Mesenchymal stem cell (in vitro differentiated cells and primary cell): Measurements from ENCODE around the gene GPHN.

Experiments
- DNase-seq: peaks from one replicate; pipeline ENCODE4 v3.0.0-alpha.2; 2013
- H2AFZ ChIP-seq: one replicate; pipeline ENCODE4 v1.6.1; 2013; ENCODE audit warnings: low read depth, mild to moderate bottlenecking, control low read depth, inconsistent platforms, low read length, moderate library complexity
- H2AK5ac ChIP-seq: 2 replicates; pipeline ENCODE4 v1.6.1; 2013; ENCODE audit warnings: low read length, moderate library complexity, mild to moderate bottlenecking, inconsistent platforms; ENCODE audit not compliant: severe bottlenecking
- H2BK120ac ChIP-seq: one replicate; pipeline ENCODE4 v1.6.1; 2013; ENCODE audit warnings: low read depth, mild to moderate bottlenecking, inconsistent platforms, low read length, moderate library complexity
- H2BK12ac ChIP-seq, 2 experiments: one replicate each; pipeline ENCODE4 v1.6.1; 2013; ENCODE audit warnings: inconsistent platforms in 2 of 2, low read length in 2 of 2, mild to moderate bottlenecking in 2 of 2, moderate library complexity in 2 of 2, control low read depth in 1 of 2
- H2BK15ac ChIP-seq: one replicate; pipeline ENCODE4 v1.6.1; 2013; ENCODE audit warnings: mild to moderate bottlenecking, low read depth, inconsistent platforms; ENCODE audit not compliant: poor library complexity, severe bottlenecking
- H2BK5ac ChIP-seq: 2 replicates; pipeline ENCODE4 v1.6.1; 2013; ENCODE audit warnings: low read depth, mild to moderate bottlenecking, low read length, control low read depth, inconsistent platforms; ENCODE audit not compliant: poor library complexity, severe bottlenecking
- H3K14ac ChIP-seq, 2 experiments: one replicate each; pipeline ENCODE4 v1.6.1; 2013; ENCODE audit warnings: inconsistent platforms in 2 of 2, low read length in 2 of 2, control low read depth in 1 of 2, mild to moderate bottlenecking in 1 of 2, moderate library complexity in 1 of 2
- H3K18ac ChIP-seq, 2 experiments: one replicate each; pipeline ENCODE4 v1.6.1; 2013; ENCODE audit warnings: inconsistent platforms in 2 of 2, low read length in 2 of 2, control low read depth in 1 of 2, low read depth in 1 of 2, mild to moderate bottlenecking in 1 of 2
- H3K23ac ChIP-seq, 2 experiments: one replicate each; pipeline ENCODE4 v1.6.1; 2013; ENCODE audit warnings: inconsistent platforms in 2 of 2, low read length in 2 of 2, mild to moderate bottlenecking in 2 of 2, moderate library complexity in 2 of 2, control low read depth in 1 of 2
- H3K27ac ChIP-seq: 2 replicates; pipeline ENCODE4 v1.5.1; 2013; ENCODE audit warnings: mild to moderate bottlenecking, moderate library complexity, low read length, control low read depth, inconsistent platforms; ENCODE audit not compliant: poor library complexity, severe bottlenecking
- H3K27me3 ChIP-seq, 2 experiments: 2 replicates each; pipeline versions ENCODE4 v1.6.1 to v1.7.0; 2013; ENCODE audit warnings: low read length in 2 of 2, mild to moderate bottlenecking in 2 of 2, moderate library complexity in 2 of 2, control low read depth in 1 of 2, inconsistent platforms in 1 of 2; ENCODE audit not compliant: control insufficient read depth in 1 of 2, insufficient read depth in 1 of 2
- H3K36me3 ChIP-seq, 2 experiments: 2 replicates each; pipeline versions ENCODE4 v1.6.1 to v1.7.0; 2013; ENCODE audit warnings: low read length in 2 of 2, control low read depth in 1 of 2, inconsistent platforms in 1 of 2, low read depth in 1 of 2, mild to moderate bottlenecking in 1 of 2; ENCODE audit not compliant: insufficient read depth in 2 of 2, control insufficient read depth in 1 of 2
- H3K4ac ChIP-seq, 2 experiments: one replicate each; pipeline ENCODE4 v1.6.1; 2013; ENCODE audit warnings: inconsistent platforms in 2 of 2, low read length in 2 of 2, mild to moderate bottlenecking in 2 of 2, moderate library complexity in 2 of 2, control low read depth in 1 of 2, low read depth in 1 of 2
- H3K4me1 ChIP-seq: 2 replicates; pipeline ENCODE4 v1.6.1; 2013; ENCODE audit warnings: low read depth, low read length, control low read depth; ENCODE audit not compliant: control insufficient read depth, insufficient read depth
- H3K4me2 ChIP-seq: 2 replicates; pipeline ENCODE4 v1.6.1; 2013; ENCODE audit warnings: low read length, mild to moderate bottlenecking, inconsistent platforms; ENCODE audit not compliant: poor library complexity, severe bottlenecking
- H3K4me3 ChIP-seq, 2 experiments: 2 replicates each; pipeline versions ENCODE4 v1.5.1 to v1.7.0; 2013; ENCODE audit warnings: low read length in 2 of 2, mild to moderate bottlenecking in 2 of 2, control low read depth in 1 of 2, low read depth in 1 of 2; ENCODE audit not compliant: insufficient read depth in 1 of 2
- H3K79me1 ChIP-seq: replicated peaks from 2 replicates; pipeline ENCODE4 v1.6.1; 2013; ENCODE audit warnings: mild to moderate bottlenecking, control low read depth, low read length, inconsistent platforms; ENCODE audit not compliant: poor library complexity, severe bottlenecking
- H3K9ac ChIP-seq: 2 replicates; pipeline ENCODE4 v1.7.0; 2013; ENCODE audit warnings: mild to moderate bottlenecking, low read length, moderate library complexity
- H3K9me3 ChIP-seq: 2 replicates; pipeline ENCODE4 v1.7.0; 2013; ENCODE audit warnings: mild to moderate bottlenecking, low read length; ENCODE audit not compliant: control insufficient read depth
- H4K8ac ChIP-seq: one replicate; pipeline ENCODE4 v1.6.1; 2013; ENCODE audit warnings: inconsistent platforms, mild to moderate bottlenecking, low read length, moderate library complexity
- H4K91ac ChIP-seq: one replicate; pipeline ENCODE4 v1.6.1; 2013; ENCODE audit warnings: mild to moderate bottlenecking, low read length, inconsistent platforms
- WGBS: methylation state at CpG from one replicate; pipeline ENCODE4 v1.1.7; 2013; ENCODE audit warnings: mixed read lengths; 5-methylcytosine and 5-hydroxymethylcytosine counted together

The GPHN gene

GRCh38 chr14:66485910-66486421, 22.0 kb upstream of the GPHN start, which contains the start of gene CCDC196:
TSS of gene CCDC196 (plus strand) at chr14:66486371. CDS start at chr14:66486503, 132 bp downstream.
- H3K79me1 ChIP-seq, result no peaks in the 10 kb centered on the region

GRCh38 chr14:66487164-66487563, 20.8 kb upstream of the GPHN start:
- no peaks in the 10 kb centered on the region for H3K36me3 ChIP-seq
- H3K14ac ChIP-seq, result no peak overlapping the region
- no peak overlapping the region for H2BK120ac ChIP-seq
- no peak overlapping the region for H4K8ac ChIP-seq
- no peak overlapping the region for H3K4me2 ChIP-seq
- H4K91ac ChIP-seq, result no peak overlapping the region
- no peak overlapping the region for H2AFZ ChIP-seq
- no peak overlapping the region for H3K27ac ChIP-seq
- WGBS, result 40% methylated on average over 1 of the region's 2 CpGs
- H3K27me3 ChIP-seq, result no peaks in the 10 kb centered on the region
- H3K79me1 ChIP-seq, result no peaks in the 10 kb centered on the region
- no peak for DNase-seq
- H3K4me3 ChIP-seq, result no peak overlapping the region
- H2BK15ac ChIP-seq, result no peak overlapping the region
- H3K4ac ChIP-seq, result no peak overlapping the region
- no peak overlapping the region for H3K23ac ChIP-seq
- no peak overlapping the region for H3K9ac ChIP-seq
- no peak overlapping the region for H2BK5ac ChIP-seq
- H3K9me3 ChIP-seq, result no peaks in the 10 kb centered on the region
- no peak overlapping the region for H2BK12ac ChIP-seq
- no peak overlapping the region for H3K18ac ChIP-seq
- H3K4me1 ChIP-seq, result no peaks in the 10 kb centered on the region
- H2AK5ac ChIP-seq, result no peak overlapping the region

More at GRCh38 chr14:66485910-66486421, 22.0 kb upstream of the GPHN start, which contains the start of gene CCDC196:
- no CpG with 5 or more reads among the region's 2 CpGs for WGBS
- Histone ChIP-seq H3K9me3 (no peaks in the 10 kb centered on the region), H2BK5ac (no peak within 1 kb of the TSS), H4K91ac (no peak within 1 kb of the TSS), H2BK15ac (no peak within 1 kb of the TSS), H3K4me2 (no peak within 1 kb of the TSS), H3K14ac (no peak within 1 kb of the TSS), H3K4me3 (no peak within 1 kb of the TSS), H2BK12ac (no peak within 1 kb of the TSS), H4K8ac (no peak within 1 kb of the TSS), H2BK120ac (no peak within 1 kb of the TSS), H3K23ac (no peak within 1 kb of the TSS), H3K4me1 (no peaks in the 10 kb centered on the region), H2AK5ac (no peak within 1 kb of the TSS), H3K18ac (no peak within 1 kb of the TSS), H3K9ac (no peak within 1 kb of the TSS), H3K27ac (no peak within 1 kb of the TSS), H3K36me3 (no peaks in the 10 kb centered on the region), H3K4ac (no peak within 1 kb of the TSS), H3K27me3 (no peaks in the 10 kb centered on the region), H2AFZ (no peak within 1 kb of the TSS)
- no peak for DNase-seq

GRCh38 chr14:66490143-66491111, 17.5 kb upstream of the GPHN start:
- Histone ChIP-seq H3K4me2 (no peak overlapping the region), H3K79me1 (no peaks in the 10 kb centered on the region), H2BK5ac (no peak overlapping the region), H3K18ac (no peak overlapping the region), H3K4ac (no peak overlapping the region), H3K27me3 (no peaks in the 10 kb centered on the region), H3K36me3 (no peaks in the 10 kb centered on the region), H3K4me1 (no peaks in the 10 kb centered on the region), H2BK120ac (no peak overlapping the region), H2BK15ac (no peak overlapping the region), H2AFZ (no peak overlapping the region), H3K9ac (no peak overlapping the region), H4K91ac (no peak overlapping the region), H3K27ac (no peak overlapping the region), H3K23ac (no peak overlapping the region), H2AK5ac (no peak overlapping the region), H3K4me3 (no peak overlapping the region), H3K14ac (no peak overlapping the region), H2BK12ac (no peak overlapping the region), H4K8ac (no peak overlapping the region), H3K9me3 (no peaks in the 10 kb centered on the region)
- whole genome bisulfite sequencing, result 51% methylated on average over 3 of the region's 3 CpGs
- DNase-seq, result no peak

GRCh38 chr14:66493750-66494149, 14.2 kb upstream of the GPHN start:
- no peak overlapping the region for H4K91ac ChIP-seq
- H3K23ac ChIP-seq, result no peak overlapping the region
- no peak for DNase-seq
- no peak overlapping the region for H3K18ac ChIP-seq
- no peaks in the 10 kb centered on the region for H3K36me3 ChIP-seq
- no peak overlapping the region for H2BK15ac ChIP-seq
- H3K4me2 ChIP-seq, result no peak overlapping the region
- no peaks in the 10 kb centered on the region for H3K9me3 ChIP-seq
- no peaks in the 10 kb centered on the region for H3K4me1 ChIP-seq
- no peaks in the 10 kb centered on the region for H3K27me3 ChIP-seq
- no peak overlapping the region for H3K4me3 ChIP-seq
- no peak overlapping the region for H4K8ac ChIP-seq
- H2BK5ac ChIP-seq, result no peak overlapping the region
- H3K79me1 ChIP-seq, result no peaks in the 10 kb centered on the region
- no peak overlapping the region for H3K14ac ChIP-seq
- H3K27ac ChIP-seq, result no peak overlapping the region
- H2AK5ac ChIP-seq, result no peak overlapping the region
- no peak overlapping the region for H3K4ac ChIP-seq
- H2BK12ac ChIP-seq, result no peak overlapping the region
- no peak overlapping the region for H3K9ac ChIP-seq
- H2AFZ ChIP-seq, result no peak overlapping the region
- H2BK120ac ChIP-seq, result no peak overlapping the region
